A673 (cell line): ENCODE results near the gene FBXO34.

ENCODE experiments used
- CTCF ChIP-seq: fragments of 300-800, 200-600 bp; sonication (generic); conservative IDR thresholded peaks from 2 replicates; pipeline ENCODE4 v1.5.1; 2017; ENCODE audit warnings: low read depth, mild to moderate bottlenecking, antibody characterized with exemption, low read length, moderate library complexity, mixed read lengths
- EZH2 ChIP-seq: fragments of 200-600 bp; sonication (generic); IDR thresholded peaks from 2 replicates; pipeline ENCODE4 v1.6.1; 2017; ENCODE audit warnings: borderline replicate concordance, low read depth, mild to moderate bottlenecking, mixed read lengths, antibody characterized with exemption, low read length; ENCODE audit not compliant: poor library complexity, severe bottlenecking

- no peak for TF ChIP-seq CTCF
- TF ChIP-seq EZH2, result no peak
Observed at GRCh38 chr14:55302367-55303124, 31.3 kb downstream of the FBXO34 start.
